SK-N-MC (cell line): ENCODE measurements around the gene NWD2.

Experiments
- EZH2 ChIP-seq: fragments of 200-600 bp; sonication (generic); IDR thresholded peaks from one replicate; pipeline ENCODE4 v1.6.1; 2017; ENCODE audit warnings: antibody characterized with exemption
- FOXP2 ChIP-seq: optimal IDR thresholded peaks from 2 replicates; pipeline ENCODE3; 2011; ENCODE audit warnings: mild to moderate bottlenecking, moderate library complexity; ENCODE audit not compliant: insufficient read depth; ENCODE audit errors: extremely low read length, control extremely low read depth

DNA sequence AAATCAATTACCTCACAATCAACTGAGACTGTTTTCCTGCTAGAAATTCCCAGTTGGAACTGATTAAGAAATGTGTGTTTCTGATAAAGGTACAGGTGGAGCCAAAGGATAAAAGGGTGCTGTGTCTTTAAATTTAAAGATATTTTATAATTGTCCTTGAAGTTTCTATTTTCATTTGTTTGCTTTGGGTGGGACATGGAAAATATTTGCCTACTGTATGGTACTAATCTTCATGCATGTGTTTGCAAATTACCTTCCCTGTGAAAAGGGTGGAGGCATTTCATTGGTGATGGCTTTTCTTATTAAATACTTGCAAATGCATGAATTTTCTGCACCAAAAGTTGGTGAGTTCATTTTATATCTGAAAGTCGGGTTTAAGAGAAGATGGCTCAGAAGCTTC lies 225.7 kb downstream of the NWD2 start:
- TF ChIP-seq FOXP2 = no peak
- no peak for TF ChIP-seq EZH2
